CD14-positive monocyte (primary cell): Measurements from ENCODE around the gene TCHP. TPM values are rescaled to one million over a fixed set of nuclear protein-coding genes. Genes with fewer than 3 reads are reported as not detected.

Experiments
- DNase-seq, 3 donors: peaks; one replicate each; pipeline ENCODE4 v3.0.0-alpha.2; 2011 to 2022
- H2AFZ ChIP-seq: 2 replicates; pipeline ENCODE4 v1.6.0; 2012; ENCODE audit warnings: mild to moderate bottlenecking, low read depth, low read length, inconsistent platforms; ENCODE audit not compliant: insufficient read depth, poor library complexity, severe bottlenecking
- H3K27ac ChIP-seq, 2 donors: 1 replicate in 1 of 2; 2 replicates in 1 of 2; pipeline ENCODE4 v1.5.1; 2012 to 2013; ENCODE audit warnings: low read length in 2 of 2, control low read depth in 1 of 2, inconsistent platforms in 1 of 2, low read depth in 1 of 2, mild to moderate bottlenecking in 1 of 2
- H3K27me3 ChIP-seq, 2 donors: one replicate each; pipeline versions ENCODE4 v1.6.0 to v1.6.1; 2011 to 2013; ENCODE audit warnings: low read length in 2 of 2; ENCODE audit not compliant: control insufficient read depth in 2 of 2, insufficient read depth in 2 of 2
- H3K36me3 ChIP-seq, 2 donors: replicated peaks in 1 of 2; 1 replicate in 1 of 2; 2 replicates in 1 of 2; pipeline versions ENCODE4 v1.5.1 to v1.6.1; 2012 to 2013; ENCODE audit warnings: low read length in 2 of 2, control low read depth in 1 of 2, inconsistent platforms in 1 of 2, mild to moderate bottlenecking in 1 of 2; ENCODE audit not compliant: insufficient read depth in 2 of 2, control insufficient read depth in 1 of 2
- H3K4me1 ChIP-seq, 2 donors: 1 replicate in 1 of 2; 2 replicates in 1 of 2; pipeline versions ENCODE4 v1.5.1 to v1.6.1; 2012 to 2013; ENCODE audit warnings: low read length in 2 of 2, control low read depth in 1 of 2, inconsistent platforms in 1 of 2, mild to moderate bottlenecking in 1 of 2, moderate library complexity in 1 of 2; ENCODE audit not compliant: insufficient read depth in 2 of 2, control insufficient read depth in 1 of 2
- H3K4me2 ChIP-seq: replicated peaks from 2 replicates; pipeline ENCODE3; 2012; ENCODE audit warnings: low read length, moderate library complexity, mild to moderate bottlenecking; ENCODE audit not compliant: poor library complexity, severe bottlenecking; ENCODE audit errors: extremely low read depth
- H3K4me3 ChIP-seq, 3 experiments: fragments of 200-600 bp in 1 of 3; sonication (generic) in 1 of 3; replicated peaks in 1 of 3; 1 replicate in 2 of 3; 2 replicates in 1 of 3; pipeline ENCODE4 v1.5.1; 2011 to 2013; ENCODE audit warnings: low read length in 3 of 3, mild to moderate bottlenecking in 3 of 3, control low read depth in 2 of 3, low read depth in 2 of 3, inconsistent platforms in 1 of 3, moderate library complexity in 1 of 3
- H3K79me2 ChIP-seq: 2 replicates; pipeline ENCODE4 v1.6.0; 2012; ENCODE audit warnings: mild to moderate bottlenecking, control low read depth, inconsistent platforms, low read length, moderate library complexity; ENCODE audit not compliant: insufficient read depth
- H3K9ac ChIP-seq: 2 replicates; pipeline ENCODE4 v1.6.0; 2017; ENCODE audit warnings: low read length, mild to moderate bottlenecking; ENCODE audit not compliant: insufficient read depth, poor library complexity, severe bottlenecking
- H3K9me3 ChIP-seq, 2 donors: replicated peaks in 1 of 2; 1 replicate in 1 of 2; 2 replicates in 1 of 2; pipeline versions ENCODE4 v1.5.1 to v1.6.1; 2012 to 2013; ENCODE audit warnings: low read length in 2 of 2, control low read depth in 1 of 2; ENCODE audit not compliant: control insufficient read depth in 1 of 2, insufficient read depth in 1 of 2
- H4K20me1 ChIP-seq: 2 replicates; pipeline ENCODE4 v1.6.0; 2012; ENCODE audit warnings: mild to moderate bottlenecking, low read length, control low read depth, moderate library complexity; ENCODE audit not compliant: insufficient read depth
- H3K27ac Mint-ChIP-seq, 7 donors: one replicate each; pipeline ENCODE4 v1.8.0; 2020; ENCODE audit warnings: mild to moderate bottlenecking in 7 of 7, mixed read lengths in 7 of 7, moderate library complexity in 6 of 7, inconsistent platforms in 2 of 7
- H3K27me3 Mint-ChIP-seq, 3 donors: one replicate each; pipeline ENCODE4 v1.8.0; 2021 to 2022; ENCODE audit warnings: low read depth in 3 of 3, mild to moderate bottlenecking in 3 of 3, mixed read lengths in 3 of 3, moderate library complexity in 3 of 3, inconsistent platforms in 1 of 3
- H3K36me3 Mint-ChIP-seq, 2 donors: one replicate each; pipeline ENCODE4 v1.8.0; 2020; ENCODE audit warnings: mixed read lengths in 2 of 2, inconsistent platforms in 1 of 2, mild to moderate bottlenecking in 1 of 2
- H3K4me1 Mint-ChIP-seq: one replicate; pipeline ENCODE4 v1.8.0; 2020; ENCODE audit warnings: mild to moderate bottlenecking, mixed read lengths
- H3K4me3 Mint-ChIP-seq, 2 donors: one replicate each; pipeline ENCODE4 v1.8.0; 2020; ENCODE audit warnings: mild to moderate bottlenecking in 2 of 2, mixed read lengths in 2 of 2, moderate library complexity in 1 of 2
- H3K9me3 Mint-ChIP-seq, 7 donors: one replicate each; pipeline ENCODE4 v1.8.0; 2020 to 2022; ENCODE audit warnings: mixed read lengths in 7 of 7, mild to moderate bottlenecking in 6 of 7, moderate library complexity in 6 of 7, inconsistent platforms in 2 of 7
- CTCF ChIP-seq: fragments of 200-600 bp; IDR thresholded peaks from one replicate; pipeline ENCODE4 v1.8.0; 2022; ENCODE audit warnings: antibody characterized with exemption, mild to moderate bottlenecking
- WGBS: methylation state at CpG from one replicate; pipeline ENCODE4 v1.1.5; 2013; ENCODE audit warnings: missing lambda C conversion rate; ENCODE audit not compliant: insufficient coverage; 5-methylcytosine and 5-hydroxymethylcytosine counted together
- intact Hi-C, 2 donors: fragments of 100-400 bp; cut with micrococcal nuclease; formaldehyde crosslinking; loops; one replicate each; pipeline versions ENCODE4 v1.15.0 to v1.15.1; 2023
- polyA plus RNA-seq, 3 donors: library from polyadenylated mRNA; depleted of rRNA in 1 of 3; unstranded in 2 of 3; stranded (reverse) in 1 of 3; fragments of 300-500 nt in 2 of 3; fragments of >200 nt in 1 of 3; fragmentation: Illumina TruSeq in 2 of 3; gene quantifications; 1 replicate in 2 of 3; 2 replicates in 1 of 3; pipeline ENCODE4 v1.2.3, GENCODE V29; 2012 to 2021

TCHP gene
- polyA plus RNA-seq, 3 donors = 2.6 to 24.5 (median 7.3) TPM

GRCh38 chr12:109875572-109876131 is 24.4 kb upstream of the TCHP start:
- H3K4me1 ChIP-seq = peaks cover 60 to 74% of the 10 kb centered on the region in 2 donors
- H3K36me3 Mint-ChIP-seq = peaks cover 30 to 70% of the 10 kb centered on the region in 2 donors
- H3K36me3 ChIP-seq = peaks cover 11 to 25% of the 10 kb centered on the region in 2 donors
- no CpG with 5 or more reads among the region's 6 CpGs for WGBS
- H3K27me3 Mint-ChIP-seq = no peaks in the 10 kb centered on the region
- H3K9me3 Mint-ChIP-seq = peaks cover 0 to 2% (median 0%) of the 10 kb centered on the region in 7 donors
- H3K27ac ChIP-seq = no peak overlapping the region
- peaks cover 94% of the 10 kb centered on the region for H3K79me2 ChIP-seq
- H3K4me3 ChIP-seq = no peak overlapping the region
- no peak overlapping the region for H2AFZ ChIP-seq
- H3K4me3 Mint-ChIP-seq = no peak overlapping the region
- no peaks in the 10 kb centered on the region for H3K9me3 ChIP-seq
- intact Hi-C loops = loop anchor here in 1 of 2 donors (10.0 kb wide), 1 partner anchor 161 kb away; the partner anchor contains the start of gene FAM222A
- no peaks in the 10 kb centered on the region for H3K27me3 ChIP-seq
- H3K4me1 Mint-ChIP-seq = peaks cover 71% of the 10 kb centered on the region
- DNase-seq = no peak
- peak overlapping the region in 5 of 7 donors; percentile 13 to 47 (median 32) for H3K27ac Mint-ChIP-seq
- TF ChIP-seq CTCF = no peak
- peaks cover 81% of the 10 kb centered on the region for H4K20me1 ChIP-seq
- no peak overlapping the region for H3K4me2 ChIP-seq
- no peak overlapping the region for H3K9ac ChIP-seq

GRCh38 chr12:109876406-109876805 is 23.7 kb upstream of the TCHP start:
- H3K27me3 ChIP-seq = no peaks in the 10 kb centered on the region
- peak overlapping the region in 1 of 2 donors; percentile 40 for H3K27ac ChIP-seq
- H3K27me3 Mint-ChIP-seq = peaks cover 0 to 2% (median 0%) of the 10 kb centered on the region in 3 donors
- peaks cover 86% of the 10 kb centered on the region for H3K79me2 ChIP-seq
- H3K36me3 Mint-ChIP-seq = peaks cover 30 to 67% of the 10 kb centered on the region in 2 donors
- H3K27ac Mint-ChIP-seq = peak overlapping the region in 3 of 7 donors; percentile 5 to 52 (median 31)
- H3K36me3 ChIP-seq = peaks cover 11 to 23% of the 10 kb centered on the region in 2 donors
- H4K20me1 ChIP-seq = peaks cover 74% of the 10 kb centered on the region
- no peak overlapping the region for H3K9ac ChIP-seq
- peaks cover 73% of the 10 kb centered on the region for H3K4me1 Mint-ChIP-seq
- H3K4me2 ChIP-seq = no peak overlapping the region
- H3K4me3 Mint-ChIP-seq = no peak overlapping the region
- no peaks in the 10 kb centered on the region for H3K9me3 ChIP-seq
- H2AFZ ChIP-seq = no peak overlapping the region
- peaks cover 58 to 74% of the 10 kb centered on the region in 2 donors for H3K4me1 ChIP-seq
- no peaks in the 10 kb centered on the region for H3K9me3 Mint-ChIP-seq
- H3K4me3 ChIP-seq = no peak overlapping the region
- intact Hi-C loops = loop anchor here in 1 of 2 donors (10.0 kb wide), 1 partner anchor 162 kb away; the partner anchor contains the start of gene FAM222A
- DNase-seq = no peak
- no peak for TF ChIP-seq CTCF
